ENCODE results near the gene RPL13A.

Gene RPL13A

DNA sequence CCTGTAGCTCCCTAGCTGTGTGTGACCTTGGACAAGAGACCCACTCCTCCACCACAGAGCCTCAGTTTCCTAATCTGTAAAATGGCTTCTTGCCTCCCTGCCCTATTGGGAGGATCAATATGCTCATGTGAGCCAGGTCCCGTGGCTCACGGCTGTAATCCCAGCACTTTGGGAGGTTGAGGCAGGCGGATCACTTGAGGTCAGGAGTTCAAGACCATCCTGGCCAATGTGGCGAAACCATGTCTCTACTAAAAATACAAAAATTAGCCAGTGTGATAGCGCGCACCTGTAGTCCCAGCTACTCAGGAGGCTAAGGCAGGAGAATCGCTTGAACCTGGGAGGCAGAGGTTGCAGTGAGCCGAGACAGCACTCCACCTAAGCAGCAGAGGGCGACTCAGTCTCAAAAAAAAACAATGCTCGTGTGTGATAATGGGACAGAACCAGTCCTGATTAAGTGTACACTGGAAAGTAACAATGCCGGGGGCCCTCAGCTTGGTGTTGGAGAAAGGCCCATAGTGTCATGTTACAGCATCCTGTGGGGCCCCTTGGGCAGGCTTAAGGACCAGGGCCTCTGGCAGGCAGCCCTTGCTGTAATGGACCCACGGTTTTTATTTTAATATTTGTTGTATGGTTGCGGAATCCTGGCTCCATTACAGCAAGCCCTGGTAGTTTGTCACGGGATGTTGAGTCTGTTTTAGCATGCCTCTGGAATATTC is 15.6 kb downstream of the RPL13A start:
- in situ Hi-C loops (cut with MboI; ENCODE audit: low sequenced_read_pairs), result no loop called here

DNA sequence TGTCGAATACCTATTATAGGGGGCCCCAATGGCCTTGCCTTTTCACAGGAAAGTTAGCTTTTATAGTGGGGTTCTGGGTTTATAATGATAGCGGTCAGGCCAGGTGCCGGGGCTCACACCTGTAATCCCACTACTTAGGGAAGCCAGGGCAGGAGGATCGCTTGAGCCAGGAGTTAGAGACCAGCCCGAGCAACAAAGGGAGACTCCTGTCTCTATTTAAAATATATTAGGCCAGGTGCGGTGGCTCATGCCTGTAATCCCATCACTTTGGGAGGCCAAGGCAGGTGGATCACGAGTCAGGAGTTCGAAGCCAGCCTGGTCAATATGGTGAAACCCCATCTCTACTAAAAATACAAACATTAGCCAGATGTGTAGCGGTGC is 16.2 kb downstream of the RPL13A start:
- in situ Hi-C loops (cut with MboI; ENCODE audit: low sequenced_read_pairs), result no loop called here

DNA sequence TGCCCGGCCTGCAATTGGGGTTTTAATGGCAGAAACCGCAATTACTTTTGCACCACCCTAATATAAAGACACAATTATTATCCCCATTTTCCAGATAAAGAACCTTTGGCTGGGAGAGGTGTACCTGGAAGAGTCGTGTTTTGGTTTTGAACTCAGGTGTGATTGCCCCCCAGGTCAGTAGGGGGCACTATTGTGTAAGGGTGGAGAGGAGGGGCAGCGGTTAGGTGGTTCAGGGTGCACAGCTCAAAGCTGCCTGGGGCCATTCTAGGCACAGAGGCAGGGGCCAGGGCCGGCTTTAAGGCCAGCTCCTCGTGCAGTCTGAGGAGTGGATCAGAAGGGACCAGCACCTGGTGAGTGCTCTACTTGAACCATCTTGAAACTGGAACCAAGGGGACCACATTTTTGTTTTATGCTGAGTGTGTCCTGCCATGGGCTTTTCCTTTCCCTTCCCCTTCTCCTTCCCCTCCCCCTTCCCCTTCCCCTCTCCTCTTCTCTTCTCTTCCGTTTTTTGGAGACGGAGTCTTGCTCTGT is 19.2 kb downstream of the RPL13A start:
- in situ Hi-C loops (cut with MboI; ENCODE audit: low sequenced_read_pairs), result loop anchor here (5.0 kb wide), 1 partner anchor 41 kb away; no protein-coding TSS in a partner anchor

DNA sequence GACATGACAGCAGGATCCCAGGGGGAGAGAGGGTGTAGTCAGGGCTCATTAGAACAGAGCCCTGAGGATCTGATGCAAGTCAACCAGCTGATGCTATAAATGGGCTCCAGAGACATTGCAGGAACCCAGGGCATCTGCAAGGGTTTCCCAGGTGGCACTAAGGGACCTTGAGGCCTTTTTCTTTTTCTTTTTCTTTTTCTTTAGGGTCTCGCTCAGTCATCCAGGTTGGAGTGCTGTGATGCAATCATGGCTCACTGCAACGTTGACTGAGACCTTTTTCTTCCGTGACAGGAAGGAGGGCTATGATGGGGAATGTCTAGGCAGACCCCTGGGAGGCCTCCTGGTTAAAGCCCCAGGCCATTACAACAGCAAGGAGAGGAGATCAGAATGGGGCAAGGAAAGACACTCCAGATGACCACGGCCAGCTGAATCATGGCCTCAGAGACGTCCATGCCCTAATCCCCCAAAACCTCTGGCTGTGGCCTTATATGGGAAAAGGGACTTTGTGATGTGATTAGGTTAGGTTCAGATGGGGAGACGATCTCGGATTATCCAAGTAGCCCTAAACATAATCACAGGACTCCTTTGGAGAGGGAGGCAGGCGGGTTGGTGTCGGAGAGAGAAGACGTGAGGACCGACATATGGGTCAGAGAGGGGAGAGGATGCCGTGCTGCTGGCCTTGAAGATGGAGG is 20.5 kb downstream of the RPL13A start:
- in situ Hi-C loops (cut with MboI; ENCODE audit: low sequenced_read_pairs), result loop anchor here (5.0 kb wide), 1 partner anchor 39 kb away; no protein-coding TSS in a partner anchor

DNA sequence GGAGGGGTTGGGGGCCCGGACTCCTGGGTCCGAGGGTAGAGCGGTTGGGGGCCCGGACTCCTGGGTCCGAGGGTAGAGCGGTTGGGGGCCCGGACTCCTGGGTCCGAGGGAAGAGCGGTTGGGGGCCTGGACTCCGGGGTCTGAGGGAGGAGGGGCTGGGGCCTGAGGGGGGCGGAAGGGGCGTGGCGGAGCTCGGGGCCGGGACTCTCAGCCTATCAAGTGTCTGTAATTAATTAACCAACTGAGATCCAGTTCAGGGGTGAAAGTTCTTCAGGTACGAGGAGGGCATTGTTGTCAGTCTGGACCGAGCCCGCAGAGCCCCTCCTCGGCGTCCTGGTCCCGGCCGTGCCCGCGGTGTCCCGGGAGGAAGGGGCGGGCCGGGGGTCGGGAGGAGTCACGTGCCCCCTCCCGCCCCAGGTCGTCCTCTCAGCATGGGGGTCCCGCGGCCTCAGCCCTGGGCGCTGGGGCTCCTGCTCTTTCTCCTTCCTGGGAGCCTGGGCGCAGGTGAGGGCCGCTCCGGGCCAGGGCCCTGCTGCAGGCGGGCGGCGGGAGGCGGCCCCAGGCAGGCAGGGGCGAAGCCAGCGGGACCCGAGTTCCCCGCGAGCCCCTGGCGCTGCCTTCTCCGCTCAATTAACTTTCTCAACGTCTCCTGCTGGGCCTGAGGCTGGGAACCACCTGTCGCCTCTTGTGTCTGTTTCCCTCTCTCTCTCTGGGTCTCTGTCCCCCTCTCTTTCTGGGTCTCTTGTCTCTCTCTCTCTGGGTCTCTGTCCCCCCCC is 25.8 kb downstream of the RPL13A start:
- in situ Hi-C loops (cut with MboI; ENCODE audit: low sequenced_read_pairs), result no loop called here

DNA sequence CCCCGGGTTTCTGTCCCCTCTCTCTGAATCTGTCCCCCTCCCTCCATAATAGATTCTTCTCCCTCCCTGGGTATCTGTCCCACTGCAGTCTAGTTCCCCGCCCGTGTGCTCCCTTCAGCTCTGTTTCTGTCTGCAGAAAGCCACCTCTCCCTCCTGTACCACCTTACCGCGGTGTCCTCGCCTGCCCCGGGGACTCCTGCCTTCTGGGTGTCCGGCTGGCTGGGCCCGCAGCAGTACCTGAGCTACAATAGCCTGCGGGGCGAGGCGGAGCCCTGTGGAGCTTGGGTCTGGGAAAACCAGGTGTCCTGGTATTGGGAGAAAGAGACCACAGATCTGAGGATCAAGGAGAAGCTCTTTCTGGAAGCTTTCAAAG is 26.3 kb downstream of the RPL13A start:
- in situ Hi-C loops (cut with MboI; ENCODE audit: low sequenced_read_pairs), result no loop called here

DNA sequence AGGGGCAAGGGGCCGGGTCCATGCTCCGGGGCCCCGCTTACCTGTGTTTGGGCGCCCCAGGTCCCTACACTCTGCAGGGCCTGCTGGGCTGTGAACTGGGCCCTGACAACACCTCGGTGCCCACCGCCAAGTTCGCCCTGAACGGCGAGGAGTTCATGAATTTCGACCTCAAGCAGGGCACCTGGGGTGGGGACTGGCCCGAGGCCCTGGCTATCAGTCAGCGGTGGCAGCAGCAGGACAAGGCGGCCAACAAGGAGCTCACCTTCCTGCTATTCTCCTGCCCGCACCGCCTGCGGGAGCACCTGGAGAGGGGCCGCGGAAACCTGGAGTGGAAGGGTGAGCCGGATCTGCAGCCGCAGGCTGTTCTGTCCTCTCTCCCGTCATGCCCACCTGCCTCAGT is 26.7 kb downstream of the RPL13A start:
- in situ Hi-C loops (cut with MboI; ENCODE audit: low sequenced_read_pairs), result no loop called here

DNA sequence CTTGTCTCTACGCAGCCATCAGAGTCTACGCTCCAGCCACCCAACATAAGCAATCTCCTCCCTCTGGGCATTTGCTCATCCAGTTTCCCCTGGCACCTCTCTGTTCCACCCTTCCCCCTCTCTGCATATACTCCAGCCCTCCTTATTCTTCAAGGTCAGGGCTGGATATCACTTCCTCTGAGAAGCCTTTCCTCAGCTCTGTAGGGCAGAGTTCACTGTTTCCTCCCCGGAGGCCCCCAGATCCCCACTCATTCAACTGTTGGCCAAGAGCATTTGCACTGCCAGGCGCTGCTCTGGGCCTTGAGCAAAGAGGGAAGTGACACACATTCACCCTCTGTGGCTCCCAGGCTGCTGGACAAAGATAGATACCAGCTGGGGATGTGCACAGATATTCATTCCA is 28.4 kb downstream of the RPL13A start:
- in situ Hi-C loops (cut with MboI; ENCODE audit: low sequenced_read_pairs), result no loop called here

DNA sequence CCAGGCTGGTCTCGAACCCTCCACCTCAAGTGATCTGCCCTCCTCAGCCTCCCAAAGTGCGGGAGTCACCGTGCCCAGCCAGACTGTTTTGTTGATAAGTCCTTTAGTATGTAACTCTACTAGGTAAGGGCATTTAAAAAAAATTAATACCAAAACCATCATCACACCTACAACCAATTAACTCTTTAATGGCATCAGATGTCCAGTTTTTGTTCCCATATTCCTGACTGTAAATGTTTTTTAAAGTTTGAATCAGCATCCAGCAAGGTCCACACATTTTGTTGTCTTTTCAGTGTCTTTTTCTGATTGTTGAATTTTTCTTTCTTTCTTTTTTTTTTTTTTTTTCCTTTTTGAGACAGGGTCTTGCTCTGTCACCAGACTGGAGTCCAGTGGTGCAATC is 30.6 kb downstream of the RPL13A start:
- in situ Hi-C loops (cut with MboI; ENCODE audit: low sequenced_read_pairs), result no loop called here

DNA sequence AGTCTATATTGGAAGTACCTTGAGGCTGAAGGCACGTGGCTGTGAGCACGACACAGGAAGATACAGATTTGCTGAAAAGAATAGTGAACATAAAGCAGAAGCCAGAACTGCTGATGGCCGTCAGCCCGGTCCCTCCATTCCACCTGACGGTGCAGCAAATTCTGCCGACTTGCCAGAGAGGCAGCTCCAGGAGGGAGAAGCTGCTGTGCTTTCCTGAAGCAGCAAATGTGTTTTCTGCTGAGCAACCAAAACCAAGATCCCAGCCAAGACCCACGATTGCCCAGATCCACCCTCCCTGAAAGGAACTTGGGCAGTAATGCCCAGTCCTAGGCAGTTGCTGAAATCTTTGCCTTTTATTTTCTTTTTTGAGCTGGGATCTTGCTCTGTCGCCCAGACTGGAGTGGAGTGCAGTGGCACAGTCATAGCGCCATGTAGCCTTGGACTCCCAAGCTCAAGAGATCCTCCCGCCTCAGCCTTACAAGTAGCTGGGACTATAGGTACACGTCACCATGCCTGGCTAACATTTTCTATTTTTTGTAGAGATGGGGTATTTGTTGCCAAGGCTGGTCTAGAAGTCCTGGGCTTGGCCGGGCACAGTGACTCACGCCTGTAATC is 33.4 kb downstream of the RPL13A start:
- in situ Hi-C loops (cut with MboI; ENCODE audit: low sequenced_read_pairs), result no loop called here

DNA sequence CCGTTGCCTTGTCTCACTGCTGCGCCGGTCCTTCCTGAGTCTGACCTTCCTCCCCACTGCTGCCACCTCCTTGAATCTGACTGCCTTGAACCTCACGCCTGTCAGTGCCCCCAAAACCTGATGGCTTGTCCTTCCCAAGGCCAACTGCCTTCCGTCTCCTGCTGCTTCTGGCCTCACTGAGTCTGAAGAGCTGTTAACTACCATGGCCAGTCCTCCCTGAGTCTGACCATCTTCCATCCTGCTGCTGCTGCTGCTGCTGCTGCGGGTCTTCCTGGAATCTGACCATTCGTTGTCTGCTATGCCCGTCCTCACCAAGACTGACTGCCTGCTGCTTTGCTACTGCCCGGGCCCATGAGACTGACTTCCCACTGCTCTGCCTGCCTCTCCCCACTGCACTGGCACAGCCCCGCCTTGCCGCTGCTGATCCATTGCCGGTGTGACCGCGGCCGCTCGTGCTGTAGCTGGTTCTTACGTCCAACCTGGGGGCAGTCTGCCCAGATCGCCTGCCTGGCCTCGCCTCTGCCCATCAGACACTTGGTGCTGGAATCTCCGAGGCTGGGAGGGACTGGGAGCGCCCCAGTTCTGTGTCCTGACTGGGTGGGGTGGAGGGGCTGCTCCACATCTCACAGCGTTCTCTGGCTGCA is 37.5 kb downstream of the RPL13A start:
- in situ Hi-C loops (cut with MboI; ENCODE audit: low sequenced_read_pairs), result no loop called here

DNA sequence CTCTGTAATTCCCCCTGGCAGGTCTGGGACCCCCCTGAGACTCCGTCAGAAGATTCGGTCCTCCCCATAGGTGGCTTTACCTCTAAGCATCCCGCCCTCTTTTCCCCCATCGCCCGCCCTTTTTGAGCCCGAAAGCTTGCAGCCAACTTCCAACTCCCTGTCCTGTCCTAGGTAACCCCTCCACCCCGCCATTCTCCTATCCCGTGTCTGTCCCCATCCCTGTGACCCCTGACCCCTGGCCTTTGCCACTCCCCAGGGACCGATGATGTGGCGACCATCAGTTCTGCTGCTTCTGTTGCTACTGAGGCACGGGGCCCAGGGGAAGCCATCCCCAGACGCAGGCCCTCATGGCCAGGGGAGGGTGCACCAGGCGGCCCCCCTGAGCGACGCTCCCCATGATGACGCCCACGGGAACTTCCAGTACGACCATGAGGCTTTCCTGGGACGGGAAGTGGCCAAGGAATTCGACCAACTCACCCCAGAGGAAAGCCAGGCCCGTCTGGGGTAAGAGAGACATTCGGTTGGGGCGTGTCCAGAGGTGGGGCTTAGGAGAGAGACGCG is 40.9 kb downstream of the RPL13A start:
- in situ Hi-C loops (cut with MboI; ENCODE audit: low sequenced_read_pairs), result no loop called here

DNA sequence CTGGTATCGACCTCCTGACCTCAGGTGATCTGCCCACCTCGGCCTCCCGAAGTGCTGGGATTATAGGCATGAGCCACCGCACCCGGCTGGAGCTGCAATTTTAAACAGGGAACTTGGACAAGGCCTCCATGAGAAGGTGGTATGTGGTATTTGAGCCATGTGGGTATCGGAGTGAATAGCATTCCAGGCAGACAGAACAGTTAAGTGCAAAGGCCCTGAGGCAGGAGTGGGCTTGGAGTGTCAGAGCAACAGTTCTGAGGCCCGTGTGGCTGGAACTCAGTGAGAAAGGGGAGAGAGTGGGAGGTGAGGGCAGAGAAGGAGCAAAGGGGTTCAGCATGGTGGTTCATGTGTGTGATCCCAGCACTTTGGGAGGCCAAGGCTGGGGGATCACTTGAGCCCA is 43.3 kb downstream of the RPL13A start:
- in situ Hi-C loops (cut with MboI; ENCODE audit: low sequenced_read_pairs), result no loop called here

DNA sequence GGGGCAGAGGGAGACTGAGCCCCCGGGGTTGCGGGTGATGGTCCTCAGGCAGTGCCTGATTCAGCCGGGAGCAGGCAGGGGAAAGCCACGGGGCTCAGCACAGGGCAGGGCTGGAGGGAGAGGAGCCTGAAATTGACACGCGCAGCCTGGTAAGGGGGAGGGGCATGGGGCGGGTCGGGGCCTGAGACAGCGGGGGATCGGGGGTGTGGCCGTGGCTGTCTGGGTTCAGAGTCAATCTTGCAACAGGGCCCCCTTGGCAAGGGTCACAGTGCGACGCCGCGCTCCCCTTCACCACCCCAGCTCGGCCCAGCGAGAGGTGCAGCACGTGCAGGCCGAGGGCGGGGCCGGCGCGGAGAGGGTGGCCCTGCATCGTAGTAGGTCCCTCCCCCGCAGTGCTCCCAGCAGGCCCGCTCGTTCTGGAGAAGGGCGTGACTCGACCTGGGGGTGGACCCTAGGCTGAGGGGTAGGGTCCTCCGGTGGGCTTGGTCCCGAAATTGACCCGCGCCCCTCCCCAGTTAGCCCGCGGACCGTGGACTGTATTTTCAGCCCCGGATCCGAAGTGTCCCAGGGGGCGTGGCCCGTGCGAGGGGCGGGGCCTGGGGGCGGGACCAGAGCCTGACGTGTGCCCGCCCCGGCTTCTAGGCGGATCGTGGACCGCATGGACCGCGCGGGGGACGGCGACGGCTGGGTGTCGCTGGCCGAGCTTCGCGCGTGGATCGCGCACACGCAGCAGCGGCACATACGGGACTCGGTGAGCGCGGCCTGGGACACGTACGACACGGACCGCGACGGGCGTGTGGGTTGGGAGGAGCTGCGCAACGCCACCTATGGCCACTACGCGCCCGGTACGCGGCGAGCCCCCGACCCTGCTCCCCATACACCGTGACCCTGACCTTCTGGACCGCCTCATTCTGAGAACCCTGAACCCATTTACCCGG is 46.4 kb downstream of the RPL13A start:
- in situ Hi-C loops (cut with MboI; ENCODE audit: low sequenced_read_pairs), result no loop called here

DNA sequence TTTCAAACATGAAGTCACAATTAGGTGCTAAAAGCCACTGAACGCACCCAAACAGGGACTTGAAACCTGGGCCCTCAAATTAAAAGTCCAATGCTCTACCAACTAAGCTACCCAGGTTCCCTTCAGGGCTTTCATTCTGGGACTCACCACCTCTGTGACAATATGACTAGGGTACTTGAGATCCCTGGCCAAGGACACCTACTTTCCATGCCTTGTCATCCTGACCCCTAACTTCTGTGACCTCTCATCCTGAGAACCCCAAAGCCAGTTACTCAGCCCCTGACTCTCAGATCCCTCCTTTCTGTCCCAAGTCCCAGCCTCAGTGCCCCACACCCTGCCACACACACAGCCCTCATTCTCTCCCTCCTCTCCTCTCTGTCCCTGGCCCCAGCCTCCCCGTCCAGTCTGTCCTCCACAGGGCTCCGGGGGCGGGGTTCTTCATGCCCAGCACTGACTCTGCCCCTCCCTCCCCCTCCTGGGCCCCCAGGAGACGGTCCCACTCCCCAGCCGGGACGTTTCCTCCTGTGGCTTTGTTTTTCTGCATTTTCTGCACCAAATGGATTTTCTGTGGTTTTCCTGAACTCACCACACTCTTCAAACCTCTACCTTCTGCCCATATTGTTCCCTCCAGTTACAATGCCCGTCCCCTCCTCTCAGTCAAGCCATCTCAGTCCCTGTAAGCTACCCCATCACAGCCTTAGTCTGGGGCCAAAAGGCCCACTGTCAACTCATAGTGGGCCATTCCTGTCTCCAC is 47.4 kb downstream of the RPL13A start:
- in situ Hi-C loops (cut with MboI; ENCODE audit: low sequenced_read_pairs), result no loop called here

DNA sequence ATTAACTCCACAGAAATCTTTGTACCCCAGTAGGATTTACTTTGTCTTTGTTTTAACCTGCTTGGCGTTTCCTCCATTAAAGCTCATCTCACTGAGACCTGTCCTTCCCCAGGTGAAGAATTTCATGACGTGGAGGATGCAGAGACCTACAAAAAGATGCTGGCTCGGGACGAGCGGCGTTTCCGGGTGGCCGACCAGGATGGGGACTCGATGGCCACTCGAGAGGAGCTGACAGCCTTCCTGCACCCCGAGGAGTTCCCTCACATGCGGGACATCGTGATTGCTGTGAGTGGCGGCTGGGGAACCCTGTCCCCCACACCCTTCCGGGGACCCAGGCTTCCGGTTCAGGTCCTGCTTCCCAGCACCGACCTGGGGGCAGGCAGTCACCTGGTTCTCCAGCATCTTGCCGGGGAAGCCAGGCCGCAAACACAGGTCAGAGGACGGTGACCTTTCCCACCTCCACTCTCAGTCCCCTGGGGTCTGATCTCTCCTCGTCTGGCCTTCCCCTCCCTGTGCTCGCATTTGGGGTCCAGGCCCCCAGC is 49.6 kb downstream of the RPL13A start:
- in situ Hi-C loops (cut with MboI; ENCODE audit: low sequenced_read_pairs), result no loop called here

DNA sequence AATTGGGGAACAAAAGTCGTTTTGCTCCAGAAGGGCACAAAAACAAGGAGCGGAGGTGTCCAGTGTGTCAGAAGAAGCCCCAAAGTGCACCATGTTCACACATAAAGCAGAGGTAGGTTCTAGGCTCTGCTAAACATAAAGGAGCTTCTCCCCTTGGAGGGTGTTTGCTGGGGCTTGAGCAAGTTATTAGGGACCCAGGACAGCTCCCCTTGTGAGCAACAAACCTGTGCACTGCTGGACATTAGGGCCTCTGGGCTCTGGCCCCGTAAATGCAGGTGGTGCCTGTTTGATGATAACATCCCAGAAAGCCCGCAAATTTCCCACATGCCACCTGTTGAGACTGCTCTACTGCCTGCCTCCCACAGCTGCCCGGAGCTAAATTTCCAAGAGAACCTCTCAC is 51.2 kb downstream of the RPL13A start:
- in situ Hi-C loops (cut with MboI; ENCODE audit: low sequenced_read_pairs), result no loop called here

DNA sequence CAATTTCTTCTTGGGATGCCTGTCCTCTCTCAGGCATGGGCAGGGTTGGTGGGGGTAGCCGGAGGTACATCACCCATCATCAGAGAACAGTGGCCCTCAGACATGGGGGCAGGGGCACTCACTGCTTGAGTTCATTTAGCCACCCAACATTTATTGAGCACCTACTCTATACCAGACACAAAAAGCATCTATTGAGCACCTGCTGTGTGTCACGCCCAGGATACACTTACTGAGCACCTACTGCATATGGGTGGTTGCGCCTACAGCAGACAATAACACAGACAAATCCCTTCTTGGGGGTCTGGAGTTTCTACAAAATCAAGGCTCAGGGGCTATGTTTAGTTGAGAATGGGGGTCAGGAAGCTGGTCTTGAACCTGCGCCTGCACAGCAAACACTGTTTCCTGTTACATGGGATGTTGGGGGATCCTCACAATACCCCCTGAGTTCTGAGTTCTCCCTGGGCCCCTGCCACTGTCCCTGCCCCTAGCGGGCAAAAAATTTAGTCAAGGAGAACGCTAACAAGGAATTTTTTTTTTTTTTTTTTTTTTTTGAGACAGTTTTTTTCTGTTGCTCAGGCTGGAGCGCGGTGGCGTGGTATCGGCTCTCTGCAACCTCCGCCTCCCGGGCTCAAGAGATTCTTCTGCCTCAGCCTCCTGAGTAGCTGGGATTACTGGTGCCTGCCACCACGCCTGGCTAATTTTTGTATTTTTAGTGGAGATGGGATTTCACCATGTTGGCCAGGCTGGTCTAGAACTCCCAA is 52.0 kb downstream of the RPL13A start:
- in situ Hi-C loops (cut with MboI; ENCODE audit: low sequenced_read_pairs), result no loop called here
